ENCODE data around the gene UNC45A.
"Not testable (repeated sequence)": the region's sequence is repeated elsewhere in the genome, so short reads cannot be mapped to it uniquely, and the experiment has no call there.

The UNC45A gene

GRCh38 chr15:90918835-90919234 is 16.2 kb upstream of the UNC45A start:
- H3K9me3 ChIP-seq (ENCODE audit: control insufficient read depth, insufficient read depth, low read length): no peaks in the 10 kb centered on the region
- peaks cover 6% of the 10 kb centered on the region; the same call in 1 of the 2 replicates for H3K36me3 ChIP-seq (ENCODE audit: insufficient read depth, low read length)

GRCh38 chr15:90921887-90922286 is 13.2 kb upstream of the UNC45A start:
- Histone ChIP-seq H3K36me3 (ENCODE audit: insufficient read depth, low read length) (peaks cover 6% of the 10 kb centered on the region; the same call in 1 of the 2 replicates), H3K9me3 (ENCODE audit: control insufficient read depth, insufficient read depth, low read length) (no peaks in the 10 kb centered on the region), H3K4me1 (ENCODE audit: insufficient read depth, low read length) (no peaks in the 10 kb centered on the region), H3K9ac (ENCODE audit: low read depth, low read length) (no peak overlapping the region)

More at GRCh38 chr15:90918835-90919234, 16.2 kb upstream of the UNC45A start:
- no peak overlapping the region for H3K9ac ChIP-seq (ENCODE audit: low read depth, low read length)
- H3K4me1 ChIP-seq (ENCODE audit: insufficient read depth, low read length): peaks cover 9% of the 10 kb centered on the region; the same call in 1 of the 2 replicates

GRCh38 chr15:90922712-90923322 is 12.3 kb upstream of the UNC45A start:
- H3K36me3 ChIP-seq (ENCODE audit: insufficient read depth, low read length); H3K9ac ChIP-seq (ENCODE audit: low read depth, low read length); H3K4me1 ChIP-seq (ENCODE audit: insufficient read depth, low read length); H3K9me3 ChIP-seq (ENCODE audit: control insufficient read depth, insufficient read depth, low read length): not testable (repeated sequence)

- Histone ChIP-seq H3K9ac (ENCODE audit: low read depth, low read length) (no peak overlapping the region), H3K36me3 (ENCODE audit: insufficient read depth, low read length) (no peaks in the 10 kb centered on the region), H3K9me3 (ENCODE audit: control insufficient read depth, insufficient read depth, low read length) (no peaks in the 10 kb centered on the region), H3K4me1 (ENCODE audit: insufficient read depth, low read length) (no peaks in the 10 kb centered on the region)
Measured at GRCh38 chr15:90924375-90924774, 10.7 kb upstream of the UNC45A start.

- not testable (repeated sequence) for H3K36me3 ChIP-seq (ENCODE audit: insufficient read depth, low read length); H3K9me3 ChIP-seq (ENCODE audit: control insufficient read depth, insufficient read depth, low read length); H3K4me1 ChIP-seq (ENCODE audit: insufficient read depth, low read length); H3K9ac ChIP-seq (ENCODE audit: low read depth, low read length)
Measured at GRCh38 chr15:90926766-90927165, 8.3 kb upstream of the UNC45A start.

GRCh38 chr15:90928106-90928505 is 7.0 kb upstream of the UNC45A start:
- H3K9me3 ChIP-seq (ENCODE audit: control insufficient read depth, insufficient read depth, low read length); H3K9ac ChIP-seq (ENCODE audit: low read depth, low read length); H3K4me1 ChIP-seq (ENCODE audit: insufficient read depth, low read length); H3K36me3 ChIP-seq (ENCODE audit: insufficient read depth, low read length): not testable (repeated sequence)

GRCh38 chr15:90929246-90930019 is 5.7 kb upstream of the UNC45A start:
- Histone ChIP-seq H3K9ac (ENCODE audit: low read depth, low read length) (peak overlapping the region; percentile 62; the same call in 1 of the 2 replicates), H3K9me3 (ENCODE audit: control insufficient read depth, insufficient read depth, low read length) (no peaks in the 10 kb centered on the region), H3K36me3 (ENCODE audit: insufficient read depth, low read length) (no peaks in the 10 kb centered on the region), H3K4me1 (ENCODE audit: insufficient read depth, low read length) (no peaks in the 10 kb centered on the region)

GRCh38 chr15:90930861-90931574 is 4.1 kb upstream of the UNC45A start:
- Histone ChIP-seq H3K4me1 (ENCODE audit: insufficient read depth, low read length) (no peaks in the 10 kb centered on the region), H3K9me3 (ENCODE audit: control insufficient read depth, insufficient read depth, low read length) (no peaks in the 10 kb centered on the region), H3K9ac (ENCODE audit: low read depth, low read length) (no peak overlapping the region), H3K36me3 (ENCODE audit: insufficient read depth, low read length) (no peaks in the 10 kb centered on the region)

- Histone ChIP-seq H3K9ac (ENCODE audit: low read depth, low read length) (no peak overlapping the region), H3K9me3 (ENCODE audit: control insufficient read depth, insufficient read depth, low read length) (no peaks in the 10 kb centered on the region), H3K4me1 (ENCODE audit: insufficient read depth, low read length) (no peaks in the 10 kb centered on the region), H3K36me3 (ENCODE audit: insufficient read depth, low read length) (no peaks in the 10 kb centered on the region)
Measured at GRCh38 chr15:90931575-90931827, 3.6 kb upstream of the UNC45A start.

GRCh38 chr15:90931828-90932659 is 3.0 kb upstream of the UNC45A start, which contains the start of gene HDDC3:
HDDC3 (minus strand) TSS chr15:90932549; CDS start chr15:90932540, 9 bp downstream.
- Histone ChIP-seq H3K9ac (ENCODE audit: low read depth, low read length) (peak within 1 kb of the TSS; percentile 86), H3K4me1 (ENCODE audit: insufficient read depth, low read length) (no peaks in the 10 kb centered on the region), H3K36me3 (ENCODE audit: insufficient read depth, low read length) (no peaks in the 10 kb centered on the region; the same call in 1 of the 2 replicates), H3K9me3 (ENCODE audit: control insufficient read depth, insufficient read depth, low read length) (no peaks in the 10 kb centered on the region)

GRCh38 chr15:90932660-90932991 is 2.5 kb upstream of the UNC45A start:
- no peak overlapping the region for H3K9ac ChIP-seq (ENCODE audit: low read depth, low read length)
- no peaks in the 10 kb centered on the region; the same call in 1 of the 2 replicates for H3K36me3 ChIP-seq (ENCODE audit: insufficient read depth, low read length)
- H3K9me3 ChIP-seq (ENCODE audit: control insufficient read depth, insufficient read depth, low read length): no peaks in the 10 kb centered on the region
- no peaks in the 10 kb centered on the region for H3K4me1 ChIP-seq (ENCODE audit: insufficient read depth, low read length)

- H3K9ac ChIP-seq (ENCODE audit: low read depth, low read length): no peak overlapping the region
- peaks cover 4% of the 10 kb centered on the region; the same call in 1 of the 2 replicates for H3K36me3 ChIP-seq (ENCODE audit: insufficient read depth, low read length)
- H3K4me1 ChIP-seq (ENCODE audit: insufficient read depth, low read length): no peaks in the 10 kb centered on the region
- no peaks in the 10 kb centered on the region for H3K9me3 ChIP-seq (ENCODE audit: control insufficient read depth, insufficient read depth, low read length)
Measured at GRCh38 chr15:90933301-90933700, 1.8 kb upstream of the UNC45A start.

- Histone ChIP-seq H3K36me3 (ENCODE audit: insufficient read depth, low read length) (peaks cover 6% of the 10 kb centered on the region; the same call in 1 of the 2 replicates), H3K4me1 (ENCODE audit: insufficient read depth, low read length) (no peaks in the 10 kb centered on the region), H3K9me3 (ENCODE audit: control insufficient read depth, insufficient read depth, low read length) (no peaks in the 10 kb centered on the region), H3K9ac (ENCODE audit: low read depth, low read length) (peak overlapping the region; percentile 84)
Measured at GRCh38 chr15:90934256-90934948, 683 bp upstream of the UNC45A start.

- H3K4me1 ChIP-seq (ENCODE audit: insufficient read depth, low read length): no peaks in the 10 kb centered on the region
- no peak overlapping the region for H3K9ac ChIP-seq (ENCODE audit: low read depth, low read length)
- peaks cover 23% of the 10 kb centered on the region for H3K36me3 ChIP-seq (ENCODE audit: insufficient read depth, low read length)
- H3K9me3 ChIP-seq (ENCODE audit: control insufficient read depth, insufficient read depth, low read length): no peaks in the 10 kb centered on the region
Measured at GRCh38 chr15:90936823-90937222, 1.7 kb downstream of the UNC45A start.
